ENCODE data around the gene KCNQ1OT1. TPM values are rescaled to one million over a fixed set of nuclear protein-coding genes. Genes with fewer than 3 reads are reported as not detected.

The KCNQ1OT1 gene
- total RNA-seq, 1 experiment from 2014 or later, result 2.4 TPM

DNA sequence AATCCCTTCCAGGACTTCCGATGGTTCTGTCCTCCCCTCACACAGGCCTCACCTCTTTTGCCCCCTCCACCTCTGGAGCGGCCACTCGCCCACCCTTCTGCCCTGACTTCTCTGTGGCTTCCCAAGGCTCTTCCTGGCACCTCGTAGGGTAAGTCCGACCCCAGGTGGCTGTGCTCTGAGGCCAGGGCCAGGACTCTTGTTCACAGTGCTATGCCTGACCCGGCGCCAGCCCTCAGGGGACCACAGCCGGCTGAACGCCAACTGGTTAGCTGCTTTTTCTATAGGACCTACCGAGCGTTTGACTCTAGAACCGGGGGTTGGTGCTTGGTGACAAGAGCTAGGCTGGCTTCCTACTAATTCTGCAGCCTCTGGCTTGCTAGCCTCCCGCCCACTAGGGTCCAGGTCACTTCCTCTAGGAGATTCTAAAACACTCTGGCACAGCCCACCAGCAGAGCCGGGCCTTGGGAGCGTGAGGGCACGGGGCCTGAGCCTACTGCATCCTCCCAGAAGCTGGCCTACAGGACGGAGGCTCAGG is 28.4 kb upstream of the KCNQ1OT1 start (continued):
- TF ChIP-seq, protein P1, sequence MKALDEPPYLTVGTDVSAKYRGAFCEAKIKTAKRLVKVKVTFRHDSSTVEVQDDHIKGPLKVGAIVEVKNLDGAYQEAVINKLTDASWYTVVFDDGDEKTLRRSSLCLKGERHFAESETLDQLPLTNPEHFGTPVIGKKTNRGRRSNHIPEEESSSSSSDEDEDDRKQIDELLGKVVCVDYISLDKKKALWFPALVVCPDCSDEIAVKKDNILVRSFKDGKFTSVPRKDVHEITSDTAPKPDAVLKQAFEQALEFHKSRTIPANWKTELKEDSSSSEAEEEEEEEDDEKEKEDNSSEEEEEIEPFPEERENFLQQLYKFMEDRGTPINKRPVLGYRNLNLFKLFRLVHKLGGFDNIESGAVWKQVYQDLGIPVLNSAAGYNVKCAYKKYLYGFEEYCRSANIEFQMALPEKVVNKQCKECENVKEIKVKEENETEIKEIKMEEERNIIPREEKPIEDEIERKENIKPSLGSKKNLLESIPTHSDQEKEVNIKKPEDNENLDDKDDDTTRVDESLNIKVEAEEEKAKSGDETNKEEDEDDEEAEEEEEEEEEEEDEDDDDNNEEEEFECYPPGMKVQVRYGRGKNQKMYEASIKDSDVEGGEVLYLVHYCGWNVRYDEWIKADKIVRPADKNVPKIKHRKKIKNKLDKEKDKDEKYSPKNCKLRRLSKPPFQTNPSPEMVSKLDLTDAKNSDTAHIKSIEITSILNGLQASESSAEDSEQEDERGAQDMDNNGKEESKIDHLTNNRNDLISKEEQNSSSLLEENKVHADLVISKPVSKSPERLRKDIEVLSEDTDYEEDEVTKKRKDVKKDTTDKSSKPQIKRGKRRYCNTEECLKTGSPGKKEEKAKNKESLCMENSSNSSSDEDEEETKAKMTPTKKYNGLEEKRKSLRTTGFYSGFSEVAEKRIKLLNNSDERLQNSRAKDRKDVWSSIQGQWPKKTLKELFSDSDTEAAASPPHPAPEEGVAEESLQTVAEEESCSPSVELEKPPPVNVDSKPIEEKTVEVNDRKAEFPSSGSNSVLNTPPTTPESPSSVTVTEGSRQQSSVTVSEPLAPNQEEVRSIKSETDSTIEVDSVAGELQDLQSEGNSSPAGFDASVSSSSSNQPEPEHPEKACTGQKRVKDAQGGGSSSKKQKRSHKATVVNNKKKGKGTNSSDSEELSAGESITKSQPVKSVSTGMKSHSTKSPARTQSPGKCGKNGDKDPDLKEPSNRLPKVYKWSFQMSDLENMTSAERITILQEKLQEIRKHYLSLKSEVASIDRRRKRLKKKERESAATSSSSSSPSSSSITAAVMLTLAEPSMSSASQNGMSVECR (CRISPR knock-in tag; IDR thresholded peaks at IDR 0.05; ENCODE audit: borderline replicate concordance), result no peak
- no peak for TF ChIP-seq TCF7 (CRISPR knock-in tag; IDR thresholded peaks at IDR 0.05; ENCODE audit: low read depth)
- TF ChIP-seq CBFB (CRISPR knock-in tag; IDR thresholded peaks at IDR 0.05; ENCODE audit: low read depth), result no peak
- no peak for TF ChIP-seq AR (CRISPR knock-in tag; IDR thresholded peaks at IDR 0.05)
- no peak for TF ChIP-seq ATF1 (CRISPR knock-in tag; IDR thresholded peaks at IDR 0.05)
- TF ChIP-seq, protein P2, sequence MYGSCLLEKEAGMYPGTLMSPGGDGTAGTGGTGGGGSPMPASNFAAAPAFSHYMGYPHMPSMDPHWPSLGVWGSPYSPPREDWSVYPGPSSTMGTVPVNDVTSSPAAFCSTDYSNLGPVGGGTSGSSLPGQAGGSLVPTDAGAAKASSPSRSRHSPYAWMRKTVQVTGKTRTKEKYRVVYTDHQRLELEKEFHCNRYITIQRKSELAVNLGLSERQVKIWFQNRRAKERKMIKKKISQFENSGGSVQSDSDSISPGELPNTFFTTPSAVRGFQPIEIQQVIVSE (CRISPR knock-in tag; IDR thresholded peaks at IDR 0.05; ENCODE audit: borderline replicate concordance), result no peak

- TF ChIP-seq CREB1 (CRISPR knock-in tag; IDR thresholded peaks at IDR 0.05) (no peak), EMX1 (CRISPR knock-in tag; IDR thresholded peaks at IDR 0.05) (no peak), E2F5 (CRISPR knock-in tag; IDR thresholded peaks at IDR 0.05) (no peak), MLX (CRISPR knock-in tag; IDR thresholded peaks at IDR 0.05) (no peak), NR3C1 (CRISPR knock-in tag; conservative IDR thresholded peaks at IDR 0.05; ENCODE audit: low read depth) (no peak), TP53 (CRISPR knock-in tag; IDR thresholded peaks at IDR 0.05) (no peak), CBFB (CRISPR knock-in tag; IDR thresholded peaks at IDR 0.05; ENCODE audit: low read depth) (no peak), NFATC4 (CRISPR knock-in tag; IDR thresholded peaks at IDR 0.05) (no peak), IRF1 (CRISPR knock-in tag; IDR thresholded peaks at IDR 0.05) (no peak), USF2 (CRISPR knock-in tag; IDR thresholded peaks at IDR 0.05) (no peak), ZNF532 (CRISPR knock-in tag; IDR thresholded peaks at IDR 0.05; ENCODE audit: borderline replicate concordance) (no peak)
- Mint-ChIP-seq H3K27ac (no peak overlapping the region), H3K4me1 (peaks cover 3% of the 10 kb centered on the region; the same call in 1 of the 2 replicates), H3K4me3 (no peak overlapping the region), H3K36me3 (no peaks in the 10 kb centered on the region; the same call in 1 of the 2 replicates), H3K9me3 (peaks cover 9% of the 10 kb centered on the region; the same call in 1 of the 2 replicates), H3K27me3 (ENCODE audit: low read depth) (peaks cover 95% of the 10 kb centered on the region)
- ATAC-seq (no peak), DNase-seq (ENCODE audit: low spot score) (no peak)
- ChIA-PET CTCF (no interaction called here), POLR2A (no interaction called here)
These were observed 27.2 kb upstream of the KCNQ1OT1 start for GRCh38 chr11:2726964-2727363.
